ENCODE measurements around the gene ANGPTL8. TPM values are rescaled to one million over a fixed set of nuclear protein-coding genes. Genes with fewer than 3 reads are reported as not detected.
A peak's percentile ranks its signal among the peaks of the same experiment; 100 is the strongest.

Gene ANGPTL8
- total and polyA plus RNA-seq, 2 of the 4 experiments (the other 2 are of a cell fraction), result not detected

GRCh38 chr19:11251217-11251616, 11.8 kb downstream of the ANGPTL8 start:
- no peak for ATAC-seq (ENCODE audit: low read depth)
- no CpG with 5 or more reads among the region's 4 CpGs for WGBS, 2 experiments (ENCODE audit: extremely low coverage in 2 of 2, insufficient read length in 1 of 2)
- no TSS peak for BruUV-seq (replicated peaks)
- Histone ChIP-seq H3K36me3 (ENCODE audit: control insufficient read depth, insufficient read depth, low read length) (peaks cover 32% of the 10 kb centered on the region), H3K9ac (ENCODE audit: low read depth, low read length) (no peak overlapping the region), H3K27me3 (ENCODE audit: control insufficient read depth, insufficient read depth, low read length) (no peaks in the 10 kb centered on the region), H2BK20ac (ENCODE audit: low read depth, low read length) (no peak overlapping the region), H2AFZ (replicated peaks; ENCODE audit: low read length, poor library complexity) (no peak overlapping the region), H3K18ac (ENCODE audit: low read depth, low read length) (no peak overlapping the region), H4K5ac (ENCODE audit: low read depth, low read length) (no peak overlapping the region), H4K8ac (ENCODE audit: low read depth in 2 of 2, low read length in 2 of 2) (no peak overlapping the region), H3K56ac (ENCODE audit: extremely low read depth, insufficient read depth, low read length) (no peak overlapping the region), H2AK5ac (ENCODE audit: low read depth, low read length) (no peak overlapping the region), H2AK9ac (replicated peaks; ENCODE audit: low read depth, low read length, poor library complexity) (no peak overlapping the region), H3K4me1 (ENCODE audit: control insufficient read depth, insufficient read depth, low read length) (no peaks in the 10 kb centered on the region; the same call in 1 of the 2 replicates), H3K14ac (replicated peaks; ENCODE audit: low read depth, low read length) (no peak overlapping the region), H3K4ac (ENCODE audit: low read depth, low read length) (no peak overlapping the region), H2BK120ac (ENCODE audit: low read depth, low read length) (no peak overlapping the region), H3K79me1 (ENCODE audit: low read depth in 1 of 2, low read length in 2 of 2) (no peaks in the 10 kb centered on the region; a peak in 1 of 4 replicates), H2BK5ac (ENCODE audit: low read depth, low read length, poor library complexity, severe bottlenecking) (no peak overlapping the region), H3K9me3 (ENCODE audit: control insufficient read depth, insufficient read depth, low read length) (no peaks in the 10 kb centered on the region), H2BK15ac (ENCODE audit: low read depth, low read length) (no peak overlapping the region), H3K23ac (ENCODE audit: low read depth, low read length) (no peak overlapping the region), H3K4me2 (ENCODE audit: low read depth, low read length) (no peak overlapping the region), H4K20me1 (ENCODE audit: insufficient read depth, low read length) (no peaks in the 10 kb centered on the region), H4K91ac (ENCODE audit: insufficient read depth, low read depth, low read length) (no peak overlapping the region), H3K27ac (ENCODE audit: insufficient read depth, low read length) (no peak overlapping the region), H3K9me1 (ENCODE audit: insufficient read depth, low read length) (no peaks in the 10 kb centered on the region), H3K4me3 (ENCODE audit: insufficient read depth, low read depth, low read length) (no peak overlapping the region)
- in situ Hi-C loops (cut with MboI; ENCODE audit: low sequenced_read_pairs), result no loop called here
- no peak for DNase-seq
- ChIA-PET POLR2A (ENCODE audit: unreplicated experiment) (no interaction called here), CTCF (no interaction called here)
- TF ChIP-seq RFX5 (IDR thresholded peaks at IDR 0.05; ENCODE audit: low read depth, low read length) (peak; percentile 73), SMC3 (IDR thresholded peaks at IDR 0.05; ENCODE audit: low read depth, low read length) (no peak), RAD21 (IDR thresholded peaks at IDR 0.05; ENCODE audit: low read length) (no peak), CTCF (conservative IDR thresholded peaks at IDR 0.05; ENCODE audit: low read depth, low read length) (no peak), POLR2A (IDR thresholded peaks at IDR 0.05; ENCODE audit: low read depth, low read length) (no peak), BHLHE40 (IDR thresholded peaks at IDR 0.05; ENCODE audit: low read depth, low read length) (no peak), MAFK (IDR thresholded peaks at IDR 0.05; ENCODE audit: low read depth, low read length) (no peak), RCOR1 (IDR thresholded peaks at IDR 0.05; ENCODE audit: insufficient replicate concordance, low read length) (no peak), CHD1 (IDR thresholded peaks at IDR 0.05; ENCODE audit: low read depth, low read length) (no peak)
- dilution Hi-C loops (cut with HindIII; ENCODE audit: low sequenced_read_pairs, unreplicated experiment), result no loop called here
- intact Hi-C loops (cut with micrococcal nuclease), result no loop called here

All from IMR-90 (cell line).